ENCODE results near the gene C1orf21.
A peak's percentile ranks its signal among the peaks of the same experiment; 100 is the strongest.

Gene C1orf21

GRCh38 chr1:184656221-184656620, 269.4 kb downstream of the C1orf21 start:
- no peak for DNase-seq (ENCODE audit: low read depth)
- no peak overlapping the region for H3K4me3 ChIP-seq (ENCODE audit: low read depth, low read length)

DNA sequence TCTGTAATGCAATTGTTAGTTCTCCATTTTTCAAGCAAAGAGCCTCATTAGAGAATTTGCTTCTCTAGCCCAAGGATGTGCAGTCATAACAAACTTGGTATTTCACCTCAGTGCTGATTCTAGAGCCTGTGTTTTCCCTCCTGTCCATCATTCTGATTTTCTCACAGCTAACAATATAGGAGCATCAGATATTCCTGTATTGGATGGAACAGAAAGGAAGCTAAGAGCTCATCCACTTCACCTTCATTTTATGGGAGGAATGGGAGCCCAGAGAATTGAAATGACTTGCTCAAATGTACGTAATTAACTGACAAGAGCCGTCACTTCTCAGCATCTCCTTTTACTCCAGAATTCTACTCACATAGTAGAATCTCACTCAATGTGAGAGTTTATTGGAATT, 271.2 kb downstream of the C1orf21 start:
- DNase-seq (ENCODE audit: low read depth), result no peak
- no peak overlapping the region for H3K4me3 ChIP-seq (ENCODE audit: low read depth, low read length)

DNA sequence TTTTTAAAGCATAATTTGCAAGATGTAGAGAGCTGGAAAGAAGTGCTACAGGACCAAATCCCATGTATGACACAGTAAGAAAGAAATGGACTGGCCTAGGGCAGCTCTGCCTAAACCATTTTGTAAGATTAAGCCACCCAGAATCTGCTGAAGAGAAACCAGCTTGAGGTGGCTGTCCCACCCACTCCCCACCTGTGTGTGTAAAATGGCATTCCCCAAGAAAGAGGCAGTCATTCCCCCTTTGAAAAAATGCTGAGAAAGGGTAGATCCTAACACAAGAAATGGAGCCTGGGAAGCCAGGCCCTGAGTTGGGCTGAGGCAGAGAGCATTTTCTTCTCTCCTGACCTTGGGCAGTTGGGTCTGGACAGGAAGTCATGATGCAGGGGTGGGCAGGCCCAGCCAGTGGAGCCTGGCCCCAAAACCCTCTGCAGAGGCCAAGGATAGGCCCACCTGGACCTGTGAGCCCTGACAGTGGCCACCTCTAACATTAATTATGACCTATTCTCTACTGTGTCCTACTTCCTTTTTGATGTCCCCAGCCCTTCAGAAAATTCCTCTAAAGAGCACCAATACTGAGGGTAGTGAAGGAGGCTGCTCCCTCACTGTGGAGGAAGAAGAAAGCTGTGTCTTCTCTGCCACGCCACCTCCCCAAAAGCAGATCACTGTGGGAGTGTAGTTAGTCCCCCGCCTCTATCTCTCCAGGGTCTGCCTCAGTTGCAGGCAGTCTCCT, 273.8 kb downstream of the C1orf21 start:
- H3K4me3 ChIP-seq (ENCODE audit: low read depth, low read length), result no peak overlapping the region
- no peak for DNase-seq (ENCODE audit: low read depth)

- no peak for DNase-seq (ENCODE audit: low read depth)
- no peak overlapping the region for H3K4me3 ChIP-seq (ENCODE audit: low read depth, low read length)
Measured at GRCh38 chr1:184661801-184662200, 275.0 kb downstream of the C1orf21 start.

DNA sequence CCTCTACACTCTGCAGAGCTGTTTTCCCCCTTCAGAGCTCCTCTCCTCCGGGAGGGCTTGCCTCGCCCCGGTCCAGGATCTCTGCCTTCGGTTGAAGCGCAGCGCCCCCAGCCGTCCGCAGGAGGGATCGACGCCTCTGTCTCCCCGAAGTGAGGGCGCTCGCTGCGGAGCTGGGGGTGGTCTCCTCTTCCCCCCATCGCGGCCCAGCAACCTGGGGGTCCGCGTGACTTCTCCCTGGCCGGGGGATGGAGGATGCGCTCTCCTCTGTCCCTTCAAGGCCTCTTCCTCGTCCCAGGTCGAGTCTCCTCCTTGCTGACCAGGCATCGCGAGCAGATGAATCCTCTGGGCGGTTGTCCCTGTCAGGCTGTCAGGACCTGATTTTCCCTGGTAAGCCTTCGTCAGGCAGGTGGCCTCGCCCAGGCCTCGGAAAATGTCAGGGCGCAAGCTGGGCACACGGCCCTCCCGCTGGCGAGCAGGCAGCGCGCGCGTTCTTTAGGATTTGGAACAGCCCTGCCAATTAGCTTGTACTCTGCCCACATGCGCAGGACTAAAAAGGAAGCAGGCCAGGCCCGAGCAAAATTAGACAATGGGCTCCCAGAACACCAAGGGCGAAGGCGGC, 277.3 kb downstream of the C1orf21 start:
- peak overlapping the region; percentile 45 for H3K4me3 ChIP-seq (ENCODE audit: low read depth, low read length)

GRCh38 chr1:184664661-184665060, 277.8 kb downstream of the C1orf21 start:
- no peak overlapping the region for H3K4me3 ChIP-seq (ENCODE audit: low read depth, low read length)
- DNase-seq (ENCODE audit: low read depth), result no peak

More for the DNA sequence above, 277.3 kb downstream of the C1orf21 start:
- no peak for DNase-seq (ENCODE audit: low read depth)

GRCh38 chr1:184665360-184665759, 278.5 kb downstream of the C1orf21 start:
- no peak overlapping the region for H3K4me3 ChIP-seq (ENCODE audit: low read depth, low read length)
- DNase-seq (ENCODE audit: low read depth), result no peak

GRCh38 chr1:184669391-184669790, 282.6 kb downstream of the C1orf21 start:
- no peak for DNase-seq (ENCODE audit: low read depth)

GRCh38 chr1:184672013-184672726, 285.3 kb downstream of the C1orf21 start:
- DNase-seq (ENCODE audit: low read depth), result no peak
- no peak overlapping the region for H3K4me3 ChIP-seq (ENCODE audit: low read depth, low read length)

More at GRCh38 chr1:184669391-184669790, 282.6 kb downstream of the C1orf21 start:
- no peak overlapping the region for H3K4me3 ChIP-seq (ENCODE audit: low read depth, low read length)

DNA sequence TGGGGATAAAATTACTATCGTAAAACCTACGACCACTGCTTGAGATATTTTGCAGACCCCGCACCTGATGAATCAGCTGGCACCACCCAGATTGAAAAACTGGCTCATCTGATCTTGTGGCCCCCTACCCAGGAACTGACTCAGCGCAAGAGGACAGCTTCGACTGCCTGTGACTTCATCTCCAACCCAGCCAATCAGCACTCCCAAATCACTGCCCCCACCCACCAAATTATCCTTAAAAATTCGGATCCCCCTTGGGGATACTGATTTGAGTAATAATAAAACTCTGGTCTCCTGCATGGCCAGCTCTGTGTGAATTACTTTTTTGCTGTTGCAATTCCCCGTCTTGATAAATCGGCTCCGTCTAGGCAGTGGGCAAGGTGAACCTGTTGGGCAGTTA, 286.5 kb downstream of the C1orf21 start:
- no peak overlapping the region for H3K4me3 ChIP-seq (ENCODE audit: low read depth, low read length)
- DNase-seq (ENCODE audit: low read depth), result no peak

GRCh38 chr1:184677344-184677743, 290.5 kb downstream of the C1orf21 start:
- no peak overlapping the region for H3K4me3 ChIP-seq (ENCODE audit: low read depth, low read length)
- no peak for DNase-seq (ENCODE audit: low read depth)

Data from skeletal muscle cell (primary cell).